K562 (cell line): ENCODE data around the gene NRP2. TPM values are rescaled to one million over a fixed set of nuclear protein-coding genes. Genes with fewer than 3 reads are reported as not detected.
A peak's percentile ranks its signal among the peaks of the same experiment; 100 is the strongest.

Source experiments
- ATAC-seq: fragments of 200-7000 bp; cut with Tn5 transposase; 3 replicates; pipeline ENCODE4 v1.9.1; 2020; ENCODE audit warnings: moderate library complexity
- BruUV-seq: library from RNA; stranded (reverse); fragments of 400-500 nt; replicated peaks from 2 replicates; lab custom pipeline; 2021; lab: Mats Ljungman, UMichigan
- CTCF ChIA-PET: fragments of 300-600 bp; formaldehyde crosslinking; extraction: SDS; loops from one replicate; lab custom pipeline; 2021; ENCODE audit warnings: low intra/inter-chr PET ratio; lab: Yijun Ruan, JAX
- POLR2A ChIA-PET: fragments of 300-600, 350-650 bp; sonication (Branson Sonifier 250); formaldehyde crosslinking; extraction: SDS; loops from one replicate; lab custom pipeline; 2021; ENCODE audit warnings: antibody characterized with exemption, inconsistent platforms; lab: Yijun Ruan, JAX
- DNase-seq, 4 experiments: peaks; one replicate each; pipeline versions ENCODE4 v3.0.0 to v3.0.0-alpha.2; 2011 to 2018; ENCODE audit warnings: low spot score in 3 of 4, mixed read lengths in 3 of 4; ENCODE audit errors: extremely low read depth in 1 of 4
- FAIRE-seq: peaks from 2 replicates; lab custom pipeline; 2011; peaks lifted over from hg19 to GRCh38; lab: Jason Lieb, UNC
- H2AFZ ChIP-seq: 2 replicates; pipeline ENCODE4 v1.6.0; 2011; ENCODE audit warnings: low read depth, low read length, control low read depth, inconsistent platforms
- H3K27ac ChIP-seq: fragments of 200-600 bp; 3 replicates; pipeline ENCODE4 v1.8.0; 2011; ENCODE audit warnings: low read depth, mild to moderate bottlenecking, control low read depth, inconsistent platforms, low read length, moderate library complexity, mixed read lengths; ENCODE audit errors: extremely low read depth
- H3K27me3 ChIP-seq, 2 experiments: fragments of 300-600 bp in 1 of 2; 2 replicates in 1 of 2; 3 replicates in 1 of 2; pipeline versions ENCODE4 v1.6.0 to v1.8.0; 2011; ENCODE audit warnings: inconsistent platforms in 2 of 2, low read length in 2 of 2, mild to moderate bottlenecking in 1 of 2, mixed read lengths in 1 of 2, moderate library complexity in 1 of 2; ENCODE audit not compliant: control insufficient read depth in 2 of 2, insufficient read depth in 2 of 2
- H3K36me3 ChIP-seq: fragments of 300-600 bp; 3 replicates; pipeline ENCODE4 v1.8.0; 2011; ENCODE audit warnings: mild to moderate bottlenecking, low read length, inconsistent platforms; ENCODE audit not compliant: control insufficient read depth, insufficient read depth
- H3K4me1 ChIP-seq, 2 experiments: fragments of 200-600 bp in 1 of 2; replicated peaks in 1 of 2; 2 replicates in 1 of 2; 3 replicates in 1 of 2; pipeline versions ENCODE4 v1.5.1 to v1.8.0; 2011; ENCODE audit warnings: inconsistent platforms in 2 of 2, low read length in 2 of 2, mild to moderate bottlenecking in 1 of 2, mixed read lengths in 1 of 2, moderate library complexity in 1 of 2; ENCODE audit not compliant: control insufficient read depth in 2 of 2, insufficient read depth in 2 of 2
- H3K4me2 ChIP-seq: 2 replicates; pipeline ENCODE4 v1.6.1; 2011; ENCODE audit warnings: low read length, control low read depth, inconsistent platforms, mixed read lengths; ENCODE audit not compliant: insufficient read depth
- H3K4me3 ChIP-seq: fragments of 200-600 bp; sonication (generic), shearing (Covaris generic); 2 replicates; pipeline ENCODE4 v1.5.1; 2016; ENCODE audit warnings: control low read depth, inconsistent platforms
- H3K79me2 ChIP-seq: fragments of 200-600 bp; 3 replicates; pipeline ENCODE4 v1.8.0; 2011; ENCODE audit warnings: low read length, inconsistent platforms; ENCODE audit not compliant: control insufficient read depth, insufficient read depth
- H3K9ac ChIP-seq, 2 experiments: 2 replicates each; pipeline versions ENCODE4 v1.6.0 to v1.6.1; 2011; ENCODE audit warnings: low read depth in 2 of 2, low read length in 2 of 2, control low read depth in 1 of 2, inconsistent platforms in 1 of 2, mild to moderate bottlenecking in 1 of 2, mixed read lengths in 1 of 2; ENCODE audit not compliant: insufficient read depth in 1 of 2
- H3K9me1 ChIP-seq: one replicate; pipeline ENCODE4 v1.6.0; 2011; ENCODE audit warnings: inconsistent platforms, mild to moderate bottlenecking, low read length, moderate library complexity; ENCODE audit not compliant: control insufficient read depth, insufficient read depth
- H3K9me3 ChIP-seq: replicated peaks from 2 replicates; pipeline ENCODE4 v1.5.1; 2011; ENCODE audit warnings: low read depth, low read length, inconsistent platforms; ENCODE audit not compliant: control insufficient read depth, insufficient read depth
- H4K20me1 ChIP-seq: replicated peaks from 2 replicates; pipeline ENCODE4 v1.6.1; 2011; ENCODE audit warnings: low read length, inconsistent platforms, mixed read lengths; ENCODE audit not compliant: control insufficient read depth, insufficient read depth
- ERF ChIP-seq: fragments of 450-650 bp; formaldehyde crosslinking; IDR thresholded peaks from 2 replicates; pipeline ENCODE4 v1.4.0; 2020; ENCODE audit warnings: mild to moderate bottlenecking, mixed read lengths
- MAFF ChIP-seq: IDR thresholded peaks from 2 replicates; pipeline ENCODE4 v1.6.1; 2012; ENCODE audit warnings: low read length, improper control_type of control experiment
- NFE2 ChIP-seq: IDR thresholded peaks from 2 replicates; pipeline ENCODE4 v1.6.1; 2014; ENCODE audit warnings: antibody characterized with exemption, low read depth
- RFX1 ChIP-seq: fragments of 450-650 bp; IDR thresholded peaks from 2 replicates; pipeline ENCODE4 v1.6.1; 2016; ENCODE audit warnings: mild to moderate bottlenecking, moderate library complexity
- SMAD2 ChIP-seq: fragments of 150-350 bp; IDR thresholded peaks from 2 replicates; pipeline ENCODE4 v1.6.1; 2014; ENCODE audit warnings: low read depth, mild to moderate bottlenecking, low read length
- SMAD4 ChIP-seq: fragments of 250-450 bp; sonication (Bioruptor Pico); conservative IDR thresholded peaks from 2 replicates; pipeline ENCODE4 v1.8.0; 2021; ENCODE audit warnings: inconsistent platforms, mild to moderate bottlenecking, moderate library complexity
- TSC22D4 ChIP-seq: fragments of 450-650 bp; IDR thresholded peaks from 2 replicates; pipeline ENCODE4 v1.6.1; 2016; ENCODE audit warnings: missing genetic modification characterization, missing biosample characterization, control low read depth
- UBTF ChIP-seq, 2 experiments: IDR thresholded peaks; 2 replicates each; pipeline ENCODE4 v1.6.1; 2012; ENCODE audit warnings: improper control_type of control experiment in 2 of 2, low read depth in 2 of 2, low read length in 2 of 2, borderline replicate concordance in 1 of 2
- ZNF384 ChIP-seq: IDR thresholded peaks from 2 replicates; pipeline ENCODE4 v1.6.1; 2012; ENCODE audit warnings: low read depth, low read length, improper control_type of control experiment
- ZNF431 ChIP-seq: sonication (generic); formaldehyde crosslinking; IDR thresholded peaks from 2 replicates; pipeline ENCODE4 v1.8.0; 2022; ENCODE audit warnings: mild to moderate bottlenecking, missing genetic modification reagents
- WGBS: fragments of 100-300 bp; shearing (Covaris generic); methylation state at CpG from one replicate; pipeline ENCODE4 v1.1.6; 2016; ENCODE audit warnings: low coverage, mixed read lengths; ENCODE audit not compliant: insufficient coverage; ENCODE audit errors: missing lambda C conversion rate; 5-methylcytosine and 5-hydroxymethylcytosine counted together
- in situ Hi-C: fragments of 300-500 bp; cut with MboI; formaldehyde crosslinking; loops from 4 replicates; pipeline ENCODE4 v1.15.0; 2018; ENCODE audit warnings: inconsistent platforms, mixed read lengths
- intact Hi-C: fragments of 100-400 bp; cut with micrococcal nuclease; formaldehyde crosslinking; loops from 2 replicates; pipeline ENCODE4 v1.14.2; 2022
- polyA plus RNA-seq, 8 experiments: library from polyadenylated mRNA; depleted of rRNA in 4 of 8; stranded (reverse) in 5 of 8; unstranded in 3 of 8; fragments of >200 nt; fragmentation: Nextera tagmentation in 2 of 8; fragmentation: Illumina TruSeq in 1 of 8; extraction: Ambion mirVana in 2 of 8; extraction: Trizol in 1 of 8; gene quantifications; 2 replicates each; pipeline versions ENCODE4 v1.2.1 to v1.2.3, GENCODE V29; 2011 to 2014; ENCODE audit warnings: inconsistent platforms in 1 of 8, missing spikeins in 1 of 8
- total RNA-seq, 7 experiments: library from RNA; depleted of rRNA in 6 of 7; stranded (reverse); fragments of >200 nt in 6 of 7; fragmentation: Illumina TruSeq in 2 of 7; extraction: Trizol in 2 of 7; gene quantifications; 2 replicates each; pipeline versions ENCODE4 v1.2.1 to v1.2.3, GENCODE V29; 2011 to 2021; ENCODE audit warnings: low replicate concordance in 1 of 7

The NRP2 gene
- total and polyA plus RNA-seq, 9 of the 15 experiments (the other 6 are each of a cell fraction or from before 2014, with no cell fraction given), result 0.05 to 0.31 (median 0.15) TPM; not detected in 5

GRCh38 chr2:205768815-205769494, 86.7 kb downstream of the NRP2 start:
- Histone ChIP-seq H3K27ac (no peak overlapping the region), H3K27me3 (peaks cover 0 to 26% of the 10 kb centered on the region in 2 experiments; a peak in 3 of 5 replicates), H3K36me3 (no peaks in the 10 kb centered on the region), H3K4me3 (no peak overlapping the region), H3K79me2 (no peaks in the 10 kb centered on the region), H3K9me1 (no peaks in the 10 kb centered on the region), H4K20me1 (no peaks in the 10 kb centered on the region), H3K9ac (no peak overlapping the region), H3K9me3 (no peaks in the 10 kb centered on the region), H2AFZ (no peak overlapping the region), H3K4me1 (no peaks in the 10 kb centered on the region; a peak in 1 of 5 replicates), H3K4me2 (no peak overlapping the region)
- BruUV-seq, result no TSS peak
- FAIRE-seq (no peak), DNase-seq (no peak), ATAC-seq (no peak)
- intact Hi-C loops (no loop called here), in situ Hi-C loops (no loop called here)
- POLR2A ChIA-PET, result no interaction called here
- CTCF ChIA-PET, result no interaction called here
- WGBS, result 0% methylated on average over 3 of the region's 4 CpGs
- peak; percentile 27; the same call in 1 of the 2 replicates for TF ChIP-seq ZNF431 (CRISPR knock-in tag)
- TF ChIP-seq SMAD2, result no peak
- TF ChIP-seq NFE2, result no peak
- no peak for TF ChIP-seq RFX1

- DNase-seq, result no peak
- FAIRE-seq, result no peak
- Histone ChIP-seq H3K36me3 (no peaks in the 10 kb centered on the region), H3K27me3 (peaks cover 0 to 22% of the 10 kb centered on the region in 2 experiments; a peak in 3 of 5 replicates), H3K9ac (no peak overlapping the region), H3K27ac (no peak overlapping the region), H3K4me3 (no peak overlapping the region), H3K9me3 (no peaks in the 10 kb centered on the region), H3K79me2 (no peaks in the 10 kb centered on the region), H3K9me1 (no peaks in the 10 kb centered on the region), H3K4me1 (no peaks in the 10 kb centered on the region), H4K20me1 (no peaks in the 10 kb centered on the region), H3K4me2 (no peak overlapping the region), H2AFZ (no peak overlapping the region)
- ChIA-PET POLR2A (interaction anchor here (0.6 kb wide), 1 partner anchor 165 kb away, joined by 3 read pairs; no protein-coding TSS in a partner anchor), CTCF (no interaction called here)
- no peak for ATAC-seq
- no TSS peak for BruUV-seq
- 6% methylated on average over 3 of the region's 3 CpGs for WGBS
- intact Hi-C loops, result no loop called here
- in situ Hi-C loops, result no loop called here
- no peak for TF ChIP-seq ZNF384
- no peak for TF ChIP-seq MAFF
- no peak for TF ChIP-seq ERF
- TF ChIP-seq SMAD4 (CRISPR knock-in tag), result no peak
- TF ChIP-seq TSC22D4 (tag), result no peak
- no peak for TF ChIP-seq UBTF (IDR thresholded peaks at IDR 0.05; ENCODE audit: borderline replicate concordance in 1 of 2, low read depth in 2 of 2, low read length in 2 of 2)
Observed at GRCh38 chr2:205769495-205769850, 87.2 kb downstream of the NRP2 start.
